H1 (cell line): ENCODE measurements around the gene THRB. TPM values are rescaled to one million over a fixed set of nuclear protein-coding genes. Genes with fewer than 3 reads are reported as not detected.

Experiments used
- CBX8 ChIP-seq: fragments of 300-800, 300-1000 bp; sonication (generic); IDR thresholded peaks from 2 replicates; pipeline ENCODE4 v1.7.1; 2016; ENCODE audit warnings: low read depth, low read length, borderline replicate concordance
- HDAC6 ChIP-seq: IDR thresholded peaks from one replicate; pipeline ENCODE4 v1.7.1; 2012; ENCODE audit warnings: low read depth, mild to moderate bottlenecking, inconsistent platforms, low read length, moderate library complexity
- KDM1A ChIP-seq: fragments of 200-600, 300-600 bp; sonication (generic); IDR thresholded peaks from 2 replicates; pipeline ENCODE4 v1.7.1; 2016; ENCODE audit warnings: mild to moderate bottlenecking, low read length, borderline replicate concordance
- NANOG ChIP-seq: IDR thresholded peaks from 2 replicates; pipeline ENCODE4 v1.6.1; 2011; ENCODE audit warnings: low read length, low read depth, mild to moderate bottlenecking, inconsistent platforms; ENCODE audit not compliant: insufficient read depth, poor library complexity, severe bottlenecking
- SAP30 ChIP-seq: fragments of 300-600 bp; sonication (generic); IDR thresholded peaks from 2 replicates; pipeline ENCODE4 v1.7.1; 2012; ENCODE audit warnings: low read length, moderate library complexity, mild to moderate bottlenecking, inconsistent platforms; ENCODE audit not compliant: insufficient read depth, insufficient replicate concordance
- TBP ChIP-seq: IDR thresholded peaks from 2 replicates; pipeline ENCODE4 v1.6.1; 2011; ENCODE audit warnings: low read depth, low read length, improper control_type of control experiment
- polyA plus RNA-seq, 7 experiments: library from polyadenylated mRNA; depleted of rRNA in 3 of 7; stranded (reverse) in 5 of 7; unstranded in 2 of 7; fragments of >200 nt in 5 of 7; fragments of 200-250 nt in 2 of 7; gene quantifications; 1 replicate in 5 of 7; 2 replicates in 1 of 7; 4 replicates in 1 of 7; pipeline versions ENCODE4 v1.2.1 to v1.2.3, GENCODE V29; 2011 to 2013; ENCODE audit warnings: missing spikeins in 2 of 7, mixed read lengths in 2 of 7
- total RNA-seq: library from RNA; stranded (reverse); fragmentation: NEBNext Ultra II Directional; extraction: Animal tissue kit (Norgen Biotek cat#: 25700); gene quantifications from 2 replicates; pipeline ENCODE4 v1.2.1, GENCODE V29; 2021

Gene THRB
- total and polyA plus RNA-seq, 2 of the 8 experiments (the other 6 are each of a cell fraction or from before 2014, with no cell fraction given), result 0.98 to 3.9 TPM

DNA sequence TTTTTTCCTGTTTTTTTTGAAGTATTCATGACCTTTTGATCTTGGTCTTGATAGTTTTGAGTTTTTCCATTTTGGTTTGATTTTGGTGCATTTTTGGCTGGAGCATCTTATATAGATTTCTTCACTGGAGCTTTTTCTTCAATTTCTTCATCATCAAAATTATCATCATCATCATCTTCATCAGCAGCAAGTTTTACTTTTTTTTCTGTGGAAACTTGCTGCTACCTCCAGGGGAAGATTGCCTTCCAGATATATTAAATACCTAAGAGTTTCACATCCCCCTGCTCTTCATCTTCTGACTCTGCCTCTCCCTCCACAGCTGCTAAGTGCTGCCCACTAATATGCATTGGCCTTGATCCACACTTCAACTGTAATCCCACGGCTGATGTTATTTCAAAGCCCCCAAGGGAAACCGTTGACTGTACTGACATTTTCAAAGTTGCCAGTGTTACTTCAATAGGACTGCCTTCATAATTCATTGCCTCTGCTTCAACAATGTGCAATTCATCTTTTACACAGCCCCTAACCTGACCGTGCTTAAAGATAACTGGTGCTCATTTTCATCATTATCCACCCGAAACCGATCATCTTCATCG is 397.9 kb downstream of the THRB start (continued):
- no peak for TF ChIP-seq NANOG
- TF ChIP-seq TBP, result no peak
- no peak for TF ChIP-seq CBX8
- no peak for TF ChIP-seq HDAC6
- TF ChIP-seq KDM1A, result no peak
- TF ChIP-seq SAP30, result no peak
